Urothelium cell line (cell line): ENCODE data around the gene DOK5.
A peak's percentile ranks its signal among the peaks of the same experiment; 100 is the strongest.
"Not testable (repeated sequence)": the region's sequence is repeated elsewhere in the genome, so short reads cannot be mapped to it uniquely, and the experiment has no call there.

ENCODE experiments used
- DNase-seq: peaks from one replicate; pipeline ENCODE4 v3.0.0; 2011; ENCODE audit warnings: low spot score, mixed read lengths
- FAIRE-seq: peaks from 2 replicates; lab custom pipeline; 2011; peaks lifted over from hg19 to GRCh38; lab: Jason Lieb, UNC

Gene DOK5

DNA sequence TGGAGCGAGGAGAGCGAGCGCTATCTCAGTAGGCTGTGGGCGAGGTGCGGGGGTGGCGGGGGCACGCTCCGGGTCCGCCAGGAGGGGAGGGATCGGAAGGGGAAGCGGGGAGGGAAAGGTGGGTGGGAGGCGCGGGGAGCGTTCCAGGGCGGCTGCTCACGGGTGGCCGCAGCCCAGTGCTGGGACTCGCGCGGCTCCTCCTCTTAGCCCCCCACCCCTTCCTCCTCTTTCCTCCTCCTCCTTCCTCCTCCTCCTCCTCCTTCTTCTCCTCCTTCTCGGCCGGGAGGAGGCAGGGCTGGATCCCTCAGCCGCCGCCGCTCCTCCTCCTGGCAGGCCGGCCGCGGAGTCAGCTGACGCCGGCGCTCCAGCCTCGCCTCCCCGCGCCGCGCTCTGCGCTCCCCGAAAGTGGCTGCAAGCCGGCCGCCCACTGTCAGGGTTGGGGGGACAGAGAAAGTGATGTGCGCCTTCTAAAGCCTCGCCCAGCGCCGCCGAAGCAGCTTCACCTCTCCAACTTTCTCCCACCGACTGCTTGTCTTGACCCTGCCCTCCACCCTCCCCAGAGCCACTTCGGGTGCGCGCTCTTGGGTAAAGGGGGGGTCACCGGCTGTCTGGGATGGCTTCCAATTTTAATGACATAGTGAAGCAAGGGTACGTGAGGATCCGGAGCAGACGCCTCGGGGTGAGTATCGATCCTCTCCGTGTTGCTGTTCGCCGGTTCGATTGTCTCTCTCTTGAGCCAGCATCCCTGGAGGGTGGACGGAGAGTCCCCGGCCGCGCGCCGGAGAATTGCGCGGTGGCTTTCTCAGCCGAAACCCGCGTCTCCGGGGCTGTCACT, at the start of gene DOK5:
Gene DOK5, plus strand, starts transcription at position 260 of the 835 bp plus-strand sequence. Its CDS starts 354 bp downstream, at position 614.
- FAIRE-seq: peak; percentile 97
- DNase-seq: peak; percentile 91

DNA sequence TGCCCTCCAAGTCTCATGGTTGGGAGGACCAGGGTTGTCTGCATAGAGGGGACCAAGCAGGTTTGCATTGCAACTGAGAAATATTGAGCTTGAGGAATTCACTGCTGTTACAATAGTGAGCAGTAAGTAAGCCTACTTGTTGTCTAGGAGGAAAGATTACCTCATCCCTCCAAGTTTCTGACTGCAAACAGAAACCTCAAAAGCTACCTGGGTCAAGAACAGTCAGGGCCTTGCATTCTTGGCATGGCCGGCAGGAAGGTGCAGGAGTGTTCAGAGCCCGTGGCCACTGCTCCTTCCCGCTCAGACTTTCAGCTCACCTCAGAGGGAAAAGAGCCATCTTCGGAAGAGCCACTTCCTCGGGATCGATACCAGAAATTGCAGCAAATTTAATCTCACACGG, 46.0 kb upstream of the DOK5 start:
- peak; percentile 23 for DNase-seq

DNA sequence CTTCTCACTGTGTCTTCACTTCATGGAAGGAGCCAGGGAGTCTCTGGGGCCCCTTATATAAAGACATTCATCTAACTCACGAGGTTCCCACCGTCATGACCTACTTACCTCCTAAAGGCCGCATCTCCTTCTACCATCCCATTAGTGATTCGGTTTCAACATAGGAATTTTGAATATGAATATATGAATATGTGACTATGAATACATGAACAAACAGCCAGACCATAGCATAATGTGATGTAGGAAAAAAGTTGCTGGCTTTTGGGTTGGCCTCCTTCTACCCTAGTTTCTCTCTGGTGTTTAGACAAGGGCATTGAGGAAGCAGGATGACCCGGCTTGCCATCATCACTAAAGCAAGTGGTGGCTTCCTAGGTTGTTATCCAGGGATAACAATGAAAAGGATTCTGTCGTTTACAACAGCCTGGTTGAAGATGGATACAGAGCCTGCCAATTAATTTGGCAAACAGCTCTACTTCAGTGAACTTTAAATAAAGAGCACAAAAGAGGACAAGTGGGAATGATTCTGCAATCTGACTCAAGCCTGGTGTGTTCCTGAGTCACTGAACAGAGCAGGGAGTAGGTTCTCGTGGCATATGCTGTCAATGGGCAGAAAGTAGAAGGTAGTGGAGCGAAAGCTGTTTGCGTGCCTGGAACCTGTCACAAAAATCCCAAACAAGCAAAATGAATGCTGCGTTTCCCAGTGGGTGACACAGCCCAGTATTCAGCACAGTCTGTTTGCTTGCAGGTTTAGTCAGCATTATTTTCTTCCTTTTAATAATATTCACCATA, 44.0 kb upstream of the DOK5 start:
- FAIRE-seq (no peak), DNase-seq (no peak)

More for the DNA sequence above, 46.0 kb upstream of the DOK5 start:
- peak; percentile 58 for FAIRE-seq

DNA sequence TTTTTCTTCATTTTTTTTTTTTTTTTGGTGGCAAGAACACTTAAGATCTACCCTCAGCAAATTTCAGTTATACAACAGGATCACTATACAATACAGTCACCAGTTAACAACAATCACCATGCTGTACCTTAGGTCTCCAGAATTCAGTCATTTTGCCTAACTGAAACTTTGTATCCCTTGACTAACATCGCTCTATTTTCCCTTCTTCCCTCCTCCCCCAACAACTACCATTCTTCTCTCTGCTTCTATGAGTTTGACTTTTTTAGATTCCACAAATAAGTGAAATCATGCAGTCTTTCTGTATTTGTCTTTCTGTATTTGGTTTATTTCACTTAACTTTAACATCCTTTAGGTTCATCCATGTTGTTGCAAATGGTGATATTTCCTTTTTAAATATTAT, 42.4 kb upstream of the DOK5 start:
- FAIRE-seq (no peak), DNase-seq (no peak)

DNA sequence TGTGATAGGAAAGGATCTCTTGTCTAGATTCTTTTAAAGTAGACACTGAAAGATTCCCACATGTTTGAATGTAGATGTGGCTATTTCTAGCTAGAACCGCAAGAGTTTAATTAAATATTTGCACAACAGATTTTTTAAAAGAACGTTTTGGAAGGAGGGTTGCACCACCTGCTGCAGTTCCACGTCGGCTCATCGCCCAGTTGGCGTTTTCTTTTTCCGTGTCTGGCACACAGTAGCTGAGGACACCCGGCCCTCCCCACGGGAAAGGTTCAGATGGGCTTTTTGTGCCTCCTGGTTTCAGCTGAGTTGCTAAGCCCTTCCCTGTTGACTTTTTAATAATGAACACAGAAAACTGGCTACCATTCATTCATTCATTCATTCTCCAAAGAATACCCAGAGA, 41.8 kb upstream of the DOK5 start:
- FAIRE-seq (no peak), DNase-seq (no peak)

DNA sequence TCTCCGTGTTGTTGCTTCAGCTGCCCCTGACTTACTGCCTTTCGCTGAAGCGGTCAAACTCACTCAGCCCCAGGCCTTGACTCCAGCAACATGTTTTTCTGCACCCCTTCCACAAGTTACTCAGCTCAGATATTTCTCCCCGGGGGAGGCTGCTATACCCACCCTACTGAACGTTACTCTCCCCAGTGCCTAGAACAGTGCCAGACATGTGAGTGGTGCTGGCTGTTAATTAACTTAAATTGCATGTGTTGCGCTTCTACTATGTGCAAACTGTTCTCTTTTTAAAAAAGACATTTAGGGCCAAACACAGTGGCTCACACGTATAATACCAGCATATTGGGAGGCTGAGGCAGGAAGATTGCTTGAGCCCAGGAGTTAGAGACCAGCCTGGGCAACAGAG, 41.2 kb upstream of the DOK5 start:
- FAIRE-seq: no peak
- DNase-seq: no peak

DNA sequence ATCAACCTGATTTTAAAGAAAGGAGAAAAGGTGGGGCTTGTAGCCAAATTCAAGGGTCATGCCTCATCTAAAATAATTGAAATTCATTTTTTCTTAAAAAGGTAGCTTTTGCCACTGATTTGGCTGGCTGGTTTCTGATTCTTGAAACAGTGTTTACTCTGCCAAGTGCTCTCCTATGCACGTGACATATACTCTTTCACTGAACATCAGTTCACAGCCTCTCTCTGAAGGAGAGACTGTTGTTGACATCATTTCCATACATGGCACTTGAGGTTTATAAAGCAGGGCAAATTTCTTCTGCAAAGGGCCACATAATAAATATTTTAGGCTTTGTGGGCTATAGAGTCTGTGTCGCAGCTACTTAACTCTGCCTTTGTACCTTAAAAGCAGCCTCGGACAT, 40.4 kb upstream of the DOK5 start:
- DNase-seq (no peak), FAIRE-seq (no peak)

DNA sequence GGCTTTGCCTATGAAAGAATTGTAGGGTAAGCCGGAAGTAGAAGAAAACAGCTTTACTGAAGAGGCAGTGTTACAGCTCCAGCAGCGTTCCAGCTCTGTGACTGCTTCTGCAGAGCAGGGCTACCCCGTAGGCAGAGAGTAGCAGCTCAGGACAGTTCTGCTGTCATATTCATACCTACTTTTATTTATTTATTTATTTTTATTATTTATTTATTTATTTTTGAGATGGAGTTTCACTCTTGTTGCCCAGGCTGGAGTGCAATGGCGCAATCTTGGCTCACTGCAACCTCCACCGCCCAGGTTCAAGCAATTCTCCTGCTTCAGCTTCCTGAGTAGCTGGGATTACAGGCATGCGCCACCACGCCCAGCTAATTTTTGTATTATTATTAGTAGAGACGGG, 39.0 kb upstream of the DOK5 start:
- not testable (repeated sequence) for FAIRE-seq, DNase-seq

DNA sequence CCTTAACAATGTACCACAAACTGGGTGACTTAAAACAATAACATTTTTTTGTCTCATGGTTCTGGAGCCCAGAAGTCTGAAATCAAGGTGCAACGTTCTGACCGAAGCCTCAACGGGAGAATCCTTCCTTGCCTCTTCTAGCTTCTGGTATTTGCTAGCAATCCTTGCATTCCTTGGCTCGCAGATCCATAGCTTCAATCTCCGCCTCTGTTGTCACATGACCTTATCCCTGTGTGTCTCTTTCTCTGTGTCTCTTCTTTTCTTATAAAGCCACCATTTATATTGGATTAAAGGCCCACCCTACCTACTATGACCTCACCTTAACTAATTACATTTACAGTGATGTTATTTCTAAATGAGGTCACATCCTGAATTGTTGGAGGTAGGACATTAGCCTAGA, 37.2 kb upstream of the DOK5 start:
- DNase-seq (no peak), FAIRE-seq (peak; percentile 23)

DNA sequence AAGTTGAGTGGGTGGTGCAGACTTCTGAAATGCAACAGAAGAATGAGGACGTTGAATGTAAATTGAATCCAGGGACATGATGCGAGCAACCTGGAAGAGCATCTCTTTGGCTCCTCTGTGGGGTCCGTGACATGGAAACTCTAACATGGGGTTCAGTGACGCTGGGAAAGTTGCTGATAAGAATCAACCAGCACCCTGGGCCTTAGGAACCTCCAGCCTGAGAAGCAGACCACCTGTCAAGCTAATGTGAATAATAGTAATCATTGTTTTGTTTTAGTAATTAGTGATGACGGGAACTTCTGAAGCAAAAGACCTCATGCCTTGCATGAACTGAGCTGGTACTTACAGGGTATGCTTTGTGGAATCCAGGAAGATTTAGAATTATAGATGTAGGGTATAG, 25.2 kb upstream of the DOK5 start:
- FAIRE-seq (no peak), DNase-seq (no peak)

DNA sequence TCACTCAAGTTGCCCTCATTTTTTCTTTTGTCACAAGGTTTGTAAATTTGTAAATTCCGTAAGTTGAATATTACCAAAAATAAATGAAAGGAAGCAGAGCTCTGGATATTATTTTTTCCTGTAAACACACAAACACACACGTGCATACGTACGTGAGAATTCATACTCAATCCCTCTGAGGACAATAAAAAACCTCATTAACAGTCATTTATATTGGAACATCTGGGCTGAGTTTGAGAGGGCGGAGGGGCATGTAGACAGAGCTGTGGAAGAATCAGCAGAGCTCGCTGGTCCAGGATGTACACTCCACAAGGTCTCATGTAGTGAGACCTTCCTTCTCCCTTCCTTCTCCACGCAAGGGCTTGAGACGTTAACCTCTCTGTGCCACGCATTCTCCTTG, 24.2 kb upstream of the DOK5 start:
- DNase-seq (no peak), FAIRE-seq (no peak)

DNA sequence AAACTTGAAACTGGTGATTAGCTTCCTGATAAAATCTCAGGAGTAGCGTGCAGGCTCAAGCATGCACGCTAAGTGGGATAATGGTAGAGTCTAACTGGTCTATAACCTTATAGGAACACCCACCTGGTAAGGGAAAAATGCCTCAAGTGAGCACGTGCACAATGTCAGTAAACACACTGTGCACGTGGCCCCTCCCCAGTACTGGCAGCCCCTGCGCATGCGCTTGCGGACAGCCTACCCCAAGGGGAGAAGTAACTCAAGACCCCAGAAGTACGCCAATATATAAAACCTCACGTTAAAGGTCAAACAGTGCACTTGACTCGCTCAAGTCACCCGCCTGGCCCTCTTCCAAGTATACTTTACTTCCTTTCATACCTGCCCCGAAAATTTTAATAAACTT, 23.1 kb upstream of the DOK5 start:
- FAIRE-seq: no peak
- no peak for DNase-seq

DNA sequence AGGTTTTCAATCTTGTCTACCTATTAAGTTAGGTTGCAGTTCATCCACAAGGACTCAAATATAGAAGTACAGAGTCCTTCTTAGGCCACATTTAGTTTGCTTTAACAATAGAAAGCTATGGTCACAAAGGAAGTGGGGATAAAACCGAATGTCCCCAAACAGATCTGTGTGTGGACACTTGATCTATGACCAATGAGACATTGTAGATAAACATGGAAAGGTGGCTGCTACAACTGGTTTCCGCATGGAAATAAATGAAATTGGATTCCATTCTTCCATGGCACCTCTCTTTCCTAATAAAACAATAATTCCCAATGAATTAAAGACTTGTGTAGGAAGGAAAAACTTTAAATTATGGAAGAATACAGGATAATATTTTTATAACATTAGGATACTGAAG, 20.4 kb upstream of the DOK5 start:
- FAIRE-seq: no peak

DNA sequence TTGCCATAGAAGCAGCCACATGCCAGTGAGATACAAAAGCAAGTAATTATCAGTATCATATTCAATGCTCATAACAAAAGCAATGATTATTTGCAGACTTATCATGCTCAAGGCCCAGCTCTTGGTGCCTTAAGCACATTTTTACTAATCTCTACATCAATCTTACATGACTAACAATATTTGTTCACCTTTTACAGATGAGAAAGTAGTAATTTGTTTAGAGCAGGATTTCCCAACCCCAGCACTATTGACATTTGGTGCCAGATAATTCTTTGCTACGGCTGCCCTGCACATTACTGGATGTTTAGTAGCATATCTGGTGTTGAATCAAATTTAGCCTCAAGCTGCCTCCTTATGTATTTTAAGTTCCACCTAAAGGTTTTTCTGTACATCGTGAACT, 19.0 kb upstream of the DOK5 start:
- DNase-seq: no peak
- no peak for FAIRE-seq

More for the DNA sequence above, 20.4 kb upstream of the DOK5 start:
- DNase-seq: no peak

DNA sequence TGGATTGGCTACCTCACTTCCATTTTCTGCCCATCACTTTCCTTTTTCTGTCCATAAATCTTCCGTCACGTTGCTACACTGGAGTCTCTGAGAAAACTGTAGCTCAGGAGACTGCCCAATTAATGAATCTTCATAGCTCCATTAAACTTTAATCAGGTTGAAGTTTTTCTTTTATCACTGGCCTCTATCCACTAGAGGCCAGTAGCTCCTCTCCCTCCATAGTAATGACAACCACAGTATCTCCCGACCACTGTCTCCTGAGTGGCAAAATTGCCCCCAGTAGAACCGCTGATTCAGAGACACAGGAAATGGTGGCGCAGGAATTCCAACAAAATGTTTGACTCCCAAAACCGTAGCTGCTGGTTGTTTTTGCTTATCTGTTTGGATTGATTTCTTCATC, 18.4 kb upstream of the DOK5 start:
- no peak for FAIRE-seq

DNA sequence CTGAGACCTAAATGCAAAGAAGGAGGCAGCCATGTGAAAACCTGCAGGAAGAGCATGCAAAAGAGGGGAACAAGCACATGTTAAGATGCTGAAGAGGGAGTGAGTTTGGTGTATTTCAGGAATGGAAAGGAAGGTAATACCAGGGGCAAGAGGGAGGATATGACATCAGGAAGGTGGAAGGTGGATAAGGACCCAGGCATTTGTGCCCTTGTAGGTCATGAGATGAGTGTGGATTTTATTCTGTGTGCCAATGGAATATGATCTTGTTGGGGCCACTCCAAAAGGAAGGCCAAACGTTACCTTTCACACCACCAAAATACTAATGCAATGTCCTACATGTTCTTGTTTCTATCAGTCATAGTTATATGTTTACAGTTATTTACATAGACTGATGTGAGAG, 17.2 kb upstream of the DOK5 start:
- no peak for DNase-seq
- FAIRE-seq: no peak

More for the DNA sequence above, 18.4 kb upstream of the DOK5 start:
- DNase-seq: no peak

DNA sequence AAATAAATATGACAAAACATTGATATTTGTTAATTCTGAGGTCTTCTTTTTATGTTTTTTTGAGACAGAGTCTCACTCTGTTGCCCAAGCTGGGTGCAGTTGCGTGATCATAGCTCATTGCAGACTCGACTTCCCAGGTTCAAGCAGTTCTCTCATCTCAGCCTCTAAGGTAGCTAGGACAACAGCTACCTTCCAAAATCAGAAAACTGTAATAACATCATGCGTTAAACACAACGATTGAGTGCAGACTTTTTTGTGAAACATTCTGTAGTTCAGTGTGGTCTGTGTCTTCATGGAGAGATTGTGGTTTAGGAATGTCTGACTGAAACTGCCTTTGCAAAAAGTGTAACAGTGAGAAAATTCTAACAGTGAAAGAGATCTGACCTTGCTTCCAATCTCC, 16.1 kb upstream of the DOK5 start:
- FAIRE-seq: no peak
- DNase-seq: no peak

DNA sequence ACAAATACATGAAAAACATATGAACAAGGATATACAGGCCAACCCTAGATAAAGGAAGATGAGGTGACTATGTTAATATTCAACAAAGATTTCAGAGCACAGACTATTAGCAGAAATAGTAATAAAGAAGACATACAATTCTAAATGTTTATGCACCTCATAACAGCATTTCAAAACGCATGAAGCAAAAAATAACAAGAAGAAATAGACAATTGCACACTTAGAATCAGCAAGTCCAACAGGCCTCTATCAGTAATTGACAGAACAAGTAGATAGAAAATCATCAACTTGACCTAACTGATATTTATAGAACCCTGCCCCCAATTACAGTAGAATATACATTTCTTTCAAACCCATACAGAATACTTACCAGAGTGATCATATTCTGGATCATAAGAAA, 11.4 kb upstream of the DOK5 start:
- FAIRE-seq: no peak
- no peak for DNase-seq

DNA sequence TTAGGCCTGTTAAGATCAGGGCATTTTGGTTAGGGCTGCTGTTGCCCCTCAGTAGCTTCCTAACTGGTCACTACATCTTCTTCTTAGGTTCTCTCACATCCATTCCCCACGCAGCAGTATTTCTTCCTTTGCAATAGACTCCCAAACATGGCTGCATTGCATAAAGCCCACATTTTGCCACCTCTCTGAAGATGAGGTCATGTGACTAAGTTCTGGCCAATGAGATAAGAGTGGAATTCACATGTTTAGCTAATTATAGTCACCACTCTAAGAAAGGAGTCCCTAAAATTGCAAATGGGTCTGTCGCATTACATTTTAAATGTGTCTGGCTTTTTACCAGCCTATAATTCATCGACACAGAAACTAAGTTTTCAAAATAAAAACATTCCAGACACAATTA, 9.3 kb upstream of the DOK5 start:
- FAIRE-seq (peak; percentile 66), DNase-seq (no peak)

DNA sequence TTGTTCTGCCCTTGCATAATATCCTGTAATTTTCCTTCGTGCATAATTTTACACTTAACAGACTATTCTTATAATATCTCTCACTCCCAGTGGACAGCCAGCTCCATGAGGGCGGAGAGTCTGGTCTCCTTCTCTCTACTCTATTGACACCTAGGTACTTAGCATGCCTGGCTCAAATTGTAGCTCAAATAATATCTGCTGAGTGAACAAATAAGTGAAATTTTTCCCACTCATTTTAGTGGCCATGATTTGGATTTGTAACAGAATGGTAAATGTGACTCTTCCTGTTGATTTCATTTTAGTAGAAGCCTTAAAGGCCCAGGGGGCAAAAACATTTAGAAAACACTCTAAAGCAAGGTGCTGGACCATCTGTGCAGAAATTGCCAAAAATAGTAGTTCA, 7.8 kb upstream of the DOK5 start:
- FAIRE-seq (no peak), DNase-seq (no peak)

DNA sequence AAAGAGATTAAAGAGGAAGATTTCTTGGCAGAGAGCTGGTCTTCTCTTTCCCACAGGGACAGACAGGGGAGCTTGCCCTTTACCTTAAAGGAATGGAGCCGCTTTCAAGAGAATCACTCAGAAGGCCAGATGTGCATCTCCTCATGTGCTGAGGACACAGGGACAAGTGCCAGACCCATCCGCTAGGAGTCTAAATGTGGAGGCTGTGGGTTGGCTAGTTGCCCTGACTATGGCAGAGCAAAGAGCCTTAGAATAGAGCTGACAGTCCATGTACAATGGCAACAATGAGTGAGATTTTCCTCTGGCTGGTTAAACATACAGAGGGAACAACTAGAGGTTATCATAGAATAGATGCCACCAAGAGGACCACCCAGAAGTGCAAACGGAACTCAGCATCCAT, 7.3 kb upstream of the DOK5 start:
- DNase-seq: no peak
- no peak for FAIRE-seq

DNA sequence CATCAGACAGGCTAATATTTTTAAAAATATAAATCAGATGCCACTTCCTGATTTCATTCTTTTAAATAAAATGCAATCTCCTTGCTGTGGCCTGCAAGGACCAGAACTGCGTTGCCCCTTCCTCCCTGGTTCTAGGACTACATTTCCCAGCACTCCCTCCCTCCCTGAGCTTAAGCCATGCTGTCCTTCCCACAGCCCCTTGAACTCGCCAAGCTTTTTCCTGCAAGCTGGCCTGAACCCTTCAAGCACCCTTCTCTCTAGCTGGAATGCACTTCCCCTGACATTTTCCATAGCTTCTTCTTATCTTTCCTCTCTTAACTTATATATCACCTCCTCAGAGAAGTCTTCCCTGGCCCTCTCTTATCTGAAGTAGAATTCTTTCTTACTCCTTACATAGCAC, 6.1 kb upstream of the DOK5 start:
- no peak for DNase-seq
- no peak for FAIRE-seq
